Heart right ventricle (tissue), 16 donors: ENCODE measurements around the gene TBC1D9B. TPM values are rescaled to one million over a fixed set of nuclear protein-coding genes. Genes with fewer than 3 reads are reported as not detected.

Experiments
- ATAC-seq, 8 donors: fragments of 200-7000 bp; cut with Tn5 transposase; one replicate each; pipeline ENCODE4 v1.9.1; 2020; ENCODE audit warnings: mild to moderate bottlenecking in 8 of 8, moderate library complexity in 8 of 8, moderate number of reproducible peaks in 1 of 8
- DNase-seq, 2 donors: peaks; one replicate each; pipeline ENCODE4 v3.0.0-alpha.2; 2020
- H3K27ac ChIP-seq, 10 donors: fragments of 200-600 bp; sonication (generic) in 2 of 10; one replicate each; pipeline versions ENCODE4 v1.5.0 to v1.8.0; 2020 to 2022; ENCODE audit warnings: mild to moderate bottlenecking in 3 of 10
- H3K27me3 ChIP-seq, 7 donors: fragments of 200-600 bp; one replicate each; pipeline ENCODE4 v1.8.0; 2021 to 2022; ENCODE audit warnings: mild to moderate bottlenecking in 2 of 7
- H3K36me3 ChIP-seq, 9 donors: fragments of 200-600 bp; sonication (generic) in 1 of 9; one replicate each; pipeline versions ENCODE4 v1.5.0 to v1.8.0; 2020 to 2022; ENCODE audit warnings: mild to moderate bottlenecking in 2 of 9
- H3K4me1 ChIP-seq, 9 donors: fragments of 200-600 bp; sonication (generic) in 1 of 9; one replicate each; pipeline versions ENCODE4 v1.5.0 to v1.8.0; 2020 to 2022; ENCODE audit warnings: mild to moderate bottlenecking in 4 of 9
- H3K4me3 ChIP-seq, 10 donors: fragments of 200-600 bp; sonication (generic) in 2 of 10; one replicate each; pipeline versions ENCODE4 v1.5.0 to v1.8.0; 2020 to 2022; ENCODE audit warnings: mild to moderate bottlenecking in 7 of 10, moderate library complexity in 2 of 10
- H3K9me3 ChIP-seq, 11 donors: fragments of 200-600 bp in 10 of 11; sonication (generic) in 2 of 11; one replicate each; pipeline versions ENCODE4 v1.5.0 to v1.8.0; 2013 to 2022; ENCODE audit warnings: mild to moderate bottlenecking in 2 of 11, control low read depth in 1 of 11, moderate library complexity in 1 of 11
- WGBS, 2 donors: extraction: QIAGEN DNeasy Blood & Tissue Kit; methylation state at CpG; one replicate each; pipeline ENCODE4 v1.1.7; 2013; ENCODE audit warnings: inconsistent platforms in 1 of 2; 5-methylcytosine and 5-hydroxymethylcytosine counted together
- intact Hi-C, 10 donors: fragments of 100-400 bp; cut with DNase I; formaldehyde crosslinking; loops; one replicate each; pipeline versions ENCODE4 v1.11.1 to v1.14.2; 2022
- polyA plus RNA-seq, 2 donors: library from polyadenylated mRNA; stranded (reverse); fragments of 200-250 nt; gene quantifications; one replicate each; pipeline ENCODE4 v1.2.3, GENCODE V29; 2013
- total RNA-seq, 10 donors: library from RNA; stranded (reverse); fragmentation: NEBNext Ultra II Directional in 3 of 10; extraction: Animal tissue kit (Norgen Biotek cat#: 25700) in 3 of 10; gene quantifications; one replicate each; pipeline versions ENCODE4 v1.2.1 to v1.2.4, GENCODE V29; 2021 to 2023
- TF ChIP-seq, protein P1 (sequence below), 9 donors: fragments of 200-600 bp; sonication (generic) in 2 of 9; IDR thresholded peaks; one replicate each; pipeline versions ENCODE4 v1.5.0 to v1.8.0; 2021 to 2022; ENCODE audit warnings: antibody characterized with exemption in 9 of 9, mild to moderate bottlenecking in 5 of 9, moderate library complexity in 1 of 9
- donor health status: Arrhythmogenic right ventricular cardiomyopathy.
- donor health status: ischemic (EF 13 %, LVEDD 7.1; RV severe dilation, severe dysfunction).
- donor health status: healthy with polysubstance abuse.
- donor health status: DM: no; HTN: yes; CAD: no.
- donor health status: DM: no; HTN: no; CAD: no.
- donor health status: ischemic (EF 25% LVEDD 6.9; RV normal size, moderate dysfunction).
- donor health status: ischemic (EF 25% LVEDD 5.7; RV mildly dilated, moderate dysfunction).
- donor health status: healthy.
- donor health status: DM: yes; HTN: yes; CAD: no.
- donor health status: Ischemic cardiomyopathy.
- donor health status: ischemic (EF 35%, LVEDD 5.7; RV mildly dilated, moderate dysfunction).
- donor health status: nonischemic (EF 11% LVEDD 7.7; RV severe dilation, severe dysfunction).
- donor health status: DM: yes; HTN: yes; CAD: no.
- donor health status: PGD.
- donor health status: ischemic (EF 29% LVEDD 5.4; RV normal size, mild dysfunction).
- donor health status: nonischemic (EF 23%, LVEDD 6.1; RV moderate dilation, normal function).

The TBC1D9B gene
- total and polyA plus RNA-seq, 12 donors = 26.0 to 52.1 (median 32.3) TPM

DNA sequence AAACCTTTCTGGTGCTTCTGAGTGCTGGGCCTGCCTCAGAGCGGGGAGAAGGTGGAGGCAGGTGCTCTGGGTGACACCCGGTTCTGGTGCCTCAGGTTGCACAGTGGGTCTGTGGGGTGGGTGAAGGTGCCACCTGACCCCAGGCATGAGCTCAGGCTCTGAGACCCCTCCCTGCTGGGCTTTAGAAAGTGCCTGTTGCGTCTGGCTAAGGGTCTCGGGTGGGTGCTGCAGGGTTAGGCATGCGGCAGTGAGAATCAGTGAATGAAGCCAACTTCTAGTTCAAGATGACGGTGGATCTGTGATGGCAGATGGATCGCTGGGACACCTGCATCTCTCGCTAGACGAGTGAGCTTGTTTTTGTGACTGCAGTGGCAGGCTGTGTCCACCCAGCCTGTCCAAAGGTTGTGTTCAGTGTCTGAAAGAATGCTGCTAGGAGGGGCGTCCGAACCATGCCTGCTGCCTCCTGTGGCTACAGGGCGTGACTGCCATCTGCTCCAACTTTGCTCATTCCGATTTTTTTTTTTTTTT is 82.0 kb downstream of the TBC1D9B start:
- intact Hi-C loops = loop anchor here in 1 of 10 donors (10.0 kb wide), 1 partner anchor 79 kb away; the partner anchor contains the start of gene TBC1D9B
- H3K27ac ChIP-seq = peak overlapping the region in 1 of 10 donors; percentile 25
- WGBS, 2 donors = 73 to 76% methylated on average over 13 of the region's 13 CpGs

DNA sequence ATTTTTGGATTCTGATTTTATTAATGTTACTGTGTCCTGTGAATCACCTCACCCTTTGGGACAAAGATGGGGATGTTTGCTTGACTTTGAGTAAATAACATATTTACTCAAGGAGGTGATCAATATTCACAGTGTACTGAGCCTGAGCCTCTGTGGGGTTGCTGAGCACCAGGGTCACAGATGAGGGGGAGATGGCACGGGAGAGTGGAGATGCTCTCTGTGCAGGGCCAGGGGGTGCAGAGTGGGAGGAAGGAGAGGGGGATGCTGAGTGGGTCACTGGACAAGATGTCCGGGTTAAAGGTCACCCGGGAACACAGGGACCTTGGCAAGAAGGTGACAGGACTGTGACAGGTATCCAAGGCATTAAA is 83.0 kb downstream of the TBC1D9B start:
- H3K9me3 ChIP-seq = no peaks in the 10 kb centered on the region
- no peak overlapping the region for H3K4me3 ChIP-seq
- intact Hi-C loops = loop anchor here in 2 of 10 donors (5.0 to 10.0 kb wide), 2 partner anchors 33 to 80 kb away; partner anchors contain the start of genes MRNIP (in 2 of the 2) and TBC1D9B (in 1 of the 2)
- peak overlapping the region in 1 of 10 donors; percentile 25 for H3K27ac ChIP-seq
- ATAC-seq (no peak), DNase-seq (no peak)
- H3K27me3 ChIP-seq = no peaks in the 10 kb centered on the region
- TF ChIP-seq, protein P1, sequence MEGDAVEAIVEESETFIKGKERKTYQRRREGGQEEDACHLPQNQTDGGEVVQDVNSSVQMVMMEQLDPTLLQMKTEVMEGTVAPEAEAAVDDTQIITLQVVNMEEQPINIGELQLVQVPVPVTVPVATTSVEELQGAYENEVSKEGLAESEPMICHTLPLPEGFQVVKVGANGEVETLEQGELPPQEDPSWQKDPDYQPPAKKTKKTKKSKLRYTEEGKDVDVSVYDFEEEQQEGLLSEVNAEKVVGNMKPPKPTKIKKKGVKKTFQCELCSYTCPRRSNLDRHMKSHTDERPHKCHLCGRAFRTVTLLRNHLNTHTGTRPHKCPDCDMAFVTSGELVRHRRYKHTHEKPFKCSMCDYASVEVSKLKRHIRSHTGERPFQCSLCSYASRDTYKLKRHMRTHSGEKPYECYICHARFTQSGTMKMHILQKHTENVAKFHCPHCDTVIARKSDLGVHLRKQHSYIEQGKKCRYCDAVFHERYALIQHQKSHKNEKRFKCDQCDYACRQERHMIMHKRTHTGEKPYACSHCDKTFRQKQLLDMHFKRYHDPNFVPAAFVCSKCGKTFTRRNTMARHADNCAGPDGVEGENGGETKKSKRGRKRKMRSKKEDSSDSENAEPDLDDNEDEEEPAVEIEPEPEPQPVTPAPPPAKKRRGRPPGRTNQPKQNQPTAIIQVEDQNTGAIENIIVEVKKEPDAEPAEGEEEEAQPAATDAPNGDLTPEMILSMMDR (IDR thresholded peaks at IDR 0.05) = no peak
- H3K4me1 ChIP-seq = peaks cover 16 to 84% (median 55%) of the 10 kb centered on the region in 9 donors
- WGBS, 2 donors = 76 to 79% methylated on average over 3 of the region's 3 CpGs
- peaks cover 4 to 79% (median 63%) of the 10 kb centered on the region in 9 donors for H3K36me3 ChIP-seq

More for the DNA sequence above, 82.0 kb downstream of the TBC1D9B start:
- DNase-seq (peak in 1 of 2 donors; percentile 2), ATAC-seq (no peak)
- H3K9me3 ChIP-seq = no peaks in the 10 kb centered on the region
- no peak overlapping the region for H3K4me3 ChIP-seq
- H3K36me3 ChIP-seq = peaks cover 4 to 89% (median 73%) of the 10 kb centered on the region in 9 donors
- H3K4me1 ChIP-seq = peaks cover 11 to 81% (median 48%) of the 10 kb centered on the region in 9 donors
- TF ChIP-seq, protein P1 (IDR thresholded peaks at IDR 0.05) = no peak
- no peaks in the 10 kb centered on the region for H3K27me3 ChIP-seq

DNA sequence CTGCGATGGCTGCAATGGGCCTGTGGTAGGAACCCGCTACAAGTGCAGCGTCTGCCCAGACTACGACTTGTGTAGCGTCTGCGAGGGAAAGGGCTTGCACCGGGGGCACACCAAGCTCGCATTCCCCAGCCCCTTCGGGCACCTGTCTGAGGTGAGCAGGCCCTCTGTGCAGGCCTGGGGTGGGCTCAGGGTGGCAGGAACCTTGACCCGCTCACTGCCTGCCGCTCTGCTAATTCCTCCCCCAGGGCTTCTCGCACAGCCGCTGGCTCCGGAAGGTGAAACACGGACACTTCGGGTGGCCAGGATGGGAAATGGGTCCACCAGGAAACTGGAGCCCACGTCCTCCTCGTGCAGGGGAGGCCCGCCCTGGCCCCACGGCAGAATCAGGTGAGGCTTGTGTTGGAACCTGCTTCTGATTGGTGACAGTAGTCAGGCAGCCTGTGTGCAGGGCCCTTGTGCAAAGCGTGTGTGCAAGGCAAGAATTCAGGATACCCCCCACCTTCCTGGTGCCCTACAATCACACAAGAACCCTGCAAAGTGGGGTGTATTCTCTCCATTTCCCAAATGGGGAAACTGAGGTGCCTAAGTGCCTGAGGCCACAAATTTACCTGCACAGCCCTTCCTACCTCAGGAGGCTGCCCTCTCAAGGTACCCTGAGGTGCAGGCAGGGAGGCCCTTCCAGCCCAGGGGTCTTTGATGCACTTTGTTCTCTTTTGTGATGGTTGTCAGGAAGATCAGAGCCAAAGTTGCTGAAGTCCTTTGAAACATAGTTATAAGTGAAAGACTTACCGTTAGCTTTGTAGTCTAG is 83.6 kb downstream of the TBC1D9B start:
- 84 to 88% methylated on average over 22 of the region's 22 CpGs for WGBS, 2 donors
- Histone ChIP-seq H3K4me3 (peak overlapping the region in 1 of 10 donors; percentile 100), H3K9me3 (no peaks in the 10 kb centered on the region), H3K27ac (no peak overlapping the region), H3K4me1 (peaks cover 20 to 86% (median 58%) of the 10 kb centered on the region in 9 donors), H3K27me3 (no peaks in the 10 kb centered on the region), H3K36me3 (peaks cover 4 to 73% (median 57%) of the 10 kb centered on the region in 9 donors)
- intact Hi-C loops = loop anchor here in 2 of 10 donors (5.0 to 10.0 kb wide), 2 partner anchors 33 to 81 kb away; partner anchors contain the start of genes MRNIP (in 2 of the 2) and TBC1D9B (in 1 of the 2)
- TF ChIP-seq, protein P1 (IDR thresholded peaks at IDR 0.05) = no peak
- no peak for ATAC-seq
- no peak for DNase-seq

DNA sequence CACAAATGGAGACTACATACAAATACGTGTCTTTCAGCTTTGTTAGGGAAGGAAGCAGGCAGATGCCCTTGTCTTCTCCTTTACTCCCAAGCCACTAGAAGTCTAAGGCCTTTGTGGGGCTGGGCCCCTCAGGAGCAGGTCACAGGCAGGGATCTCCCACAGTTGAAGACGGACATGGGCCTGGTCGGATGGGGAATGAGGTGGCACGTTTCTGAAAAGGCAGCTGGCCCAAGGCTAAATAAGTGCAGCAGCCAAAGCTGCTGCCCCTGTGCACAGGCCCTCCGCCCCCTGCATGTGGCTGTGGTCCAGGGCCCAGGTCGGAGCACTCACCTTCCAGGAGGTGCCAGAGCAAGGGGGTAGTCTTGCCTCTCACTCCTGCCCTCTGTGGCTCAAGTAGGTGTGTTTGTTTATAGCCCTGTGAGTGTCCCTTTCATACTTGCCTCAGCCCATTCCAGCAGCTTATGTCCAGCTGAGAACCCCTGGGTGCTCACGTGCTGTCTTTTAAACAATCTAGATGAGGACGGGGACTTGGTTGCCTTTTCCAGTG is 85.2 kb downstream of the TBC1D9B start:
- H3K36me3 ChIP-seq = peaks cover 4 to 57% (median 44%) of the 10 kb centered on the region in 9 donors
- intact Hi-C loops = loop anchor here in 2 of 10 donors (5.0 to 10.0 kb wide), 2 partner anchors 35 to 82 kb away; partner anchors contain the start of genes MRNIP (in 2 of the 2) and TBC1D9B (in 1 of the 2)

More for the DNA sequence above, 85.2 kb downstream of the TBC1D9B start:
- DNase-seq (no peak), ATAC-seq (no peak)
- TF ChIP-seq, protein P1 (IDR thresholded peaks at IDR 0.05) = no peak
- Histone ChIP-seq H3K27me3 (no peaks in the 10 kb centered on the region), H3K27ac (peak overlapping the region in 9 of 10 donors; percentile 97 to 100 (median 100)), H3K9me3 (no peaks in the 10 kb centered on the region), H3K4me3 (peak overlapping the region; percentile 84 to 100 (median 97)), H3K4me1 (peaks cover 20 to 86% (median 70%) of the 10 kb centered on the region in 9 donors)
- WGBS, 2 donors = 39 to 46% methylated on average over 8 of the region's 8 CpGs
